Urinary bladder (tissue), 4 donors: Measurements from ENCODE around the gene GNAI1. TPM values are rescaled to one million over a fixed set of nuclear protein-coding genes. Genes with fewer than 3 reads are reported as not detected.

Experiments
- DNase-seq: peaks from one replicate; pipeline ENCODE4 v3.0.0-alpha.2; 2015; ENCODE audit errors: extremely low spot score
- H3K27ac ChIP-seq: one replicate; pipeline ENCODE4 v1.5.1; 2013; ENCODE audit warnings: low read depth, mild to moderate bottlenecking, moderate library complexity
- H3K36me3 ChIP-seq: one replicate; pipeline ENCODE4 v1.6.1; 2013; ENCODE audit warnings: mild to moderate bottlenecking, moderate library complexity; ENCODE audit not compliant: insufficient read depth
- H3K4me1 ChIP-seq: one replicate; pipeline ENCODE4 v1.6.1; 2013; ENCODE audit warnings: mild to moderate bottlenecking, moderate library complexity; ENCODE audit not compliant: insufficient read depth
- H3K4me3 ChIP-seq: one replicate; pipeline ENCODE4 v1.5.1; 2013; ENCODE audit warnings: low read depth, low read length
- WGBS: extraction: QIAGEN DNeasy Blood & Tissue Kit; methylation state at CpG from one replicate; pipeline ENCODE4 v1.1.7; 2013; 5-methylcytosine and 5-hydroxymethylcytosine counted together
- polyA plus RNA-seq: library from polyadenylated mRNA; stranded (reverse); fragments of 200-250 nt; gene quantifications from one replicate; pipeline ENCODE4 v1.2.3, GENCODE V29; 2013
- total RNA-seq: library from RNA; depleted of rRNA; stranded (reverse); fragments of >200 nt; gene quantifications from one replicate; pipeline ENCODE4 v1.2.3, GENCODE V29; 2014
- donor health status: healthy with polysubstance abuse.
- donor health status: healthy.

GNAI1 gene
- total and polyA plus RNA-seq, 2 donors: 49.4 to 81.2 TPM

DNA sequence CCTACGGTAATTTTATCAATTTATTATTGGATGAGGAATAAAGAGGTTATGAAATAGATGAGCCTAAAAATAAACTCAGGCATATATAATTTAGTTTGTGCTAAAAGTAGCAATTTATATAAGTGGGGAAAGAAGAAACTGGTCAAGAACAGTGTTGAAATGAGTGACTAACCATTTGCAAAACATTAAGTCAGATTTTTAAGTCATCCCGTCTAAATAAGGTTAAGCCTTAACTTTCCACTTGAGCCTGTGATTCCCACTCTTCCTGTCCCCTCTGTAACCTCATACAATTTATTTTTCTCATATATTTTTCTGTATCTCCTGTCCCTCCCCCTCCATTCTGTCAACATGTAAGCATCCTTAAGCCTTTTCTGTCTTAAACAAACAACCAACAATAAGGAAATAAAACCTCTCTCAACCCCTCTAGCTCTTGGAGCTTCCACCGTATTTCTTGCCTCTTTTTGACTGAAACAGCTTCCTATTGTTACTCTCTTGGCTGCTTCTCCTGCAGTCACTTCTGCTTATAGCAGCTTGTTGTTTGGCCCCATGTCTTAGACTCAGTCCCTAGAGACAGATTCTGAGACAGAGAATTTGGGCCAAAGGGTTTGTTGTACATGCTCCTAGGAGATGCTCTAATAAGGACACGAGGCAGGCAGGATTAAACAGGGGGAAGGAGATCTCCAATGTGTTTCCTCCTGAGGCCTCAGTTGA, 109.7 kb downstream of the GNAI1 start:
- Histone ChIP-seq H3K4me1 (no peaks in the 10 kb centered on the region), H3K27ac (no peak overlapping the region), H3K36me3 (no peaks in the 10 kb centered on the region), H3K4me3 (no peak overlapping the region)
- DNase-seq: no peak
- WGBS: 49% methylated on average over 4 of the region's 4 CpGs

- H3K4me1 ChIP-seq: no peaks in the 10 kb centered on the region
- H3K36me3 ChIP-seq: no peaks in the 10 kb centered on the region
- no peak overlapping the region for H3K27ac ChIP-seq
- no peak overlapping the region for H3K4me3 ChIP-seq
- no peak for DNase-seq
- 73% methylated on average over 3 of the region's 3 CpGs for WGBS
Observed at GRCh38 chr7:80247144-80247543, 112.5 kb downstream of the GNAI1 start.

GRCh38 chr7:80247891-80248290, 113.3 kb downstream of the GNAI1 start:
- Histone ChIP-seq H3K4me3 (no peak overlapping the region), H3K4me1 (no peaks in the 10 kb centered on the region), H3K27ac (no peak overlapping the region), H3K36me3 (no peaks in the 10 kb centered on the region)
- no peak for DNase-seq
- 94% methylated on average over 4 of the region's 4 CpGs for WGBS

GRCh38 chr7:80249184-80249583, 114.6 kb downstream of the GNAI1 start:
- H3K4me1 ChIP-seq: no peaks in the 10 kb centered on the region
- no peak for DNase-seq
- H3K4me3 ChIP-seq: no peak overlapping the region
- no peak overlapping the region for H3K27ac ChIP-seq
- no peaks in the 10 kb centered on the region for H3K36me3 ChIP-seq

- DNase-seq: no peak
- H3K4me3 ChIP-seq: no peak overlapping the region
- no peaks in the 10 kb centered on the region for H3K36me3 ChIP-seq
- H3K4me1 ChIP-seq: no peaks in the 10 kb centered on the region
- H3K27ac ChIP-seq: no peak overlapping the region
- 40% methylated on average over 2 of the region's 2 CpGs for WGBS
Observed at GRCh38 chr7:80249619-80250295, 115.1 kb downstream of the GNAI1 start.

DNA sequence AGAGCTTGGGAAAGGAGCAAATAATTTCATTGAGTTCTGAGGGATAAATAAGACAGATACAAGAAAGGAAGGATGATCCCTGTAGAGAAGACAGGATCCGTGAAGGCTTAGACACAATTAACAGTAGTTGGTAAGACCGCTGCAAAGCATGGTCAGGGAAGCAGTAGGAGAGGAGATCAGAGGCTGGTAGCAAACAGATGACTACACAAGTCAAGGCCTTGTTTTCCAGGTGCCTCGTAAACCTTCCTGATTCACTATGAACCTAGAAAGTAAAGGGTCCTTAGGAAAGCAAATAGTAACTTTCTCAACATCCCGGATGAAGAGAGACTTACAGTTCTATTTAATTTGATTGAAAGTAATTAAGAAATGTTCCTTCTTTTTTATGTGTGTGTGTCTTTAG, 118.6 kb downstream of the GNAI1 start:
- Histone ChIP-seq H3K4me3 (no peak overlapping the region), H3K4me1 (no peaks in the 10 kb centered on the region), H3K36me3 (no peaks in the 10 kb centered on the region), H3K27ac (no peak overlapping the region)
- 89% methylated on average over 4 of the region's 4 CpGs for WGBS
- DNase-seq: no peak

DNA sequence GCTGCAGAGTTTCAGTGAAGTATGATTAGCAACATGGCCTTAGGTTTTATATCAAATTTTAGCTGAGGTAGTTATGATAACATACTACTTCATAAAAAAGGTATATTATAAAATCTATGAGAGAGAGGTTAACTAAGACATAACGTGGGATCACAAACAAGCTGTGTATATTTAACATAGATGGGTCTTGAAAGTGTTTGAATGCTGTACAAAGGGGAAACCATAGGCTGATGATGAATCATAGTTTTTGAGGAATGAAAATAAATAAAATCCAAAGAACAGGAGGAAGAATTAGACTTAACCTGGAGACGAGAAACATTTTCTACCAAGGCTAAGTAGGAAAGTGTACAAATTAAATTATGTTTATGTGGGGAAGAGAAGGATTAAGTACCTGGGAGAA, 119.0 kb downstream of the GNAI1 start:
- Histone ChIP-seq H3K4me1 (no peaks in the 10 kb centered on the region), H3K4me3 (no peak overlapping the region), H3K36me3 (no peaks in the 10 kb centered on the region), H3K27ac (no peak overlapping the region)
- no peak for DNase-seq
- 82% methylated on average over 2 of the region's 2 CpGs for WGBS

DNA sequence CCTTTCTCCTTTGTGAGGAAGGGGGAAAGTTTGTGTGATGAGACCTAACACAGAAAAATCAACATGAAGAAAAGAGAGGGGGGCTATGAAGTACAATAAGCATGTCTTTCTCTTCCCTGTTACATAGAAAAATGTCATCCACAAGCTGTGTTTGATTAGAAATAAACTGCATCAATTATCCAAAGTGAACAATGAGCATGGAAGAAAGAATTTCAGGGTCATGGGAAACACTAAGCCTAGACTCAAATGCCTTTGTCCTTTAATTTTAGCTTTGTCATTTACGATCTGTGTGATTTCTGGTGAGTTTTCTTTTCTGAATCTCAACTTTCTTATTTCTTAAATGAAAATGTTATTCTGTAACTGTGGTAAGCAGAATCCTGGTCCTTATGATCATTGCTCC, 121.0 kb downstream of the GNAI1 start:
- 88% methylated on average over 1 of the region's 1 CpG for whole genome bisulfite sequencing
- H3K4me3 ChIP-seq: no peak overlapping the region
- no peak for DNase-seq
- H3K4me1 ChIP-seq: no peaks in the 10 kb centered on the region
- H3K36me3 ChIP-seq: no peaks in the 10 kb centered on the region
- no peak overlapping the region for H3K27ac ChIP-seq

DNA sequence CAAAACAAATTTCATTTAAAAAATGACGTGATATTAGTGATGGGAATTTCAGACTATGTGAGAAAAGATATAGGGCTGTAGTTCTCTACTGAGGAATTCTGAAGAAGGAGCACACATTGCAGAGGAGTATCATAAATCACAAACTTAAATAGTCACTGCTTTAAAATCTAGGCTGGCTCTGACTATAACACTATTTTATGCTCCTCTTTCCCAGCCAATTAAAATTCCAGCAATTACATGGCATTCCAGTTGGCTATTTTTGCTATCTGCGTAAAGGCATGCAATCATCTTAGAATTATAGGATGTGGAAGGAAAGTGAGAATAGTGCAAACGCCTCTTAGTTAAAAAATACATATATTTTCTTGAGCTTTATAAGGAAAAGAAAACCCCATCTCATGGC, 123.1 kb downstream of the GNAI1 start:
- Histone ChIP-seq H3K36me3 (no peaks in the 10 kb centered on the region), H3K27ac (no peak overlapping the region), H3K4me3 (no peak overlapping the region), H3K4me1 (no peaks in the 10 kb centered on the region)
- 64% methylated on average over 3 of the region's 3 CpGs for WGBS
- no peak for DNase-seq

GRCh38 chr7:80260606-80261005, 126.0 kb downstream of the GNAI1 start:
- Histone ChIP-seq H3K36me3 (no peaks in the 10 kb centered on the region), H3K4me3 (no peak overlapping the region), H3K4me1 (no peaks in the 10 kb centered on the region), H3K27ac (no peak overlapping the region)
- no peak for DNase-seq

- 73% methylated on average over 4 of the region's 4 CpGs for WGBS
Observed at GRCh38 chr7:80263333-80263732, 128.7 kb downstream of the GNAI1 start.

GRCh38 chr7:80263821-80264220, 129.2 kb downstream of the GNAI1 start:
- 76% methylated on average over 2 of the region's 2 CpGs for WGBS
- H3K27ac ChIP-seq: no peak overlapping the region
- DNase-seq: no peak

More at GRCh38 chr7:80263333-80263732, 128.7 kb downstream of the GNAI1 start:
- Histone ChIP-seq H3K27ac (no peak overlapping the region), H3K4me3 (no peak overlapping the region), H3K36me3 (no peaks in the 10 kb centered on the region), H3K4me1 (no peaks in the 10 kb centered on the region)
- DNase-seq: no peak

GRCh38 chr7:80264769-80265495, 130.3 kb downstream of the GNAI1 start:
- no peak overlapping the region for H3K27ac ChIP-seq
- no peaks in the 10 kb centered on the region for H3K4me1 ChIP-seq
- H3K4me3 ChIP-seq: no peak overlapping the region
- H3K36me3 ChIP-seq: no peaks in the 10 kb centered on the region
- DNase-seq: no peak
- 53% methylated on average over 6 of the region's 6 CpGs for WGBS

More at GRCh38 chr7:80263821-80264220, 129.2 kb downstream of the GNAI1 start:
- H3K4me1 ChIP-seq: no peaks in the 10 kb centered on the region
- no peak overlapping the region for H3K4me3 ChIP-seq
- H3K36me3 ChIP-seq: no peaks in the 10 kb centered on the region
